ENCODE results near the gene SSR2.
"Not testable (repeated sequence)": the region's sequence is repeated elsewhere in the genome, so short reads cannot be mapped to it uniquely, and the experiment has no call there.

SSR2 gene

DNA sequence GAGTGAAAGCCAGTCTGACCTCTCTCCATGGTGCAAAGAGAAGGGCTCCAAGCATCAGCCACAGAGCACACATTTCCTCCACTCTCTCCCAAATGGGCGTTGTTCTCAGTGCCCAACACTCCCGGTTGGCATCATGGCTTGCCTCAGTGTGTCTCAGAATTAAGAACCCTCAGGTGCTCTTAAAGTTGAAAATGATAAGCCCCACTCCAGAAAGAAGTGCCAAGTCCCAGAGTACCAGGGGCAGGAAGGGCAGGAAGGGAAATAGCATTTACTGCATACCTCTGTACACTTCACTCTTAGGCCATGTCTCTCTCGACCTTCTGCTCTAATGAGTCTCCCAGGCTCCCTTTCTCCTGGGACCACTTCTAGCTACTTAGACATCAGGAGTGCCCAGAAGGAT is 27.2 kb downstream of the SSR2 start:
- no peak for DNase-seq (ENCODE audit: low spot score)

DNA sequence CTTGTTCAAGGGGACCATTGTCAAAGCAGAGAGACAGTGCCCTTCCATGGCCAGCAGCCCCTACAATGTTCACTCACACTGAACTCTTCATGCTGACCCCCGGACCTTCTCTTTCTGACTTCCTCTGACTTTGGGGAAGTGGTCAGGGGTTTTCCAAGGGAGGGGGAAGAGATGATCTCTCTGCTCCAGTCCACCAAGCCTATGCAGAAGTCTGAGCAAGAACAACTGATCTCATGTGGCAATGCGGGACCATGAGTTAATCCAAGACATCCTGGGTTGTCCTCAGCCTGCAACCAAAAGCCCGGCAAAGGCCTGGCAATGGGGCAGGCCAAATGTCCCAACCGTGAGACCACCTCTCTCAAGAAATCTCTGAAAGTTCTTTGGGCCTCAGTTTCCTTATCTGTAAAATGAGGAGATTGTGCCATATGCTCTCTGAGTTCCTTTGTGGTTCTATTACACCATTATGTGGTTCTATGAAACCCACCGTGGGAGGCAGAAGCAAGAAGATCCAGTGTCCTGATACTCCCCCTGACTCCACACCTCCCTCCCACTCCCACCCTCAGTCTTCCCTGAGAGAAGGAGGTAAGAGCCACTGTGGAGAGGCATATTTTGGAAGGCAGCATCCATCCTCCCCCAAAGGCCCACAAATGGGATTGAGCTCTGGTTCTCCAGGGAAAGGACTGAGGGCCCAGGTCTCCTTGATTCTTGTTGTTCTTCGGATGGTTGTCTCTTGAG is 30.6 kb downstream of the SSR2 start:
- DNase-seq (ENCODE audit: low spot score), result no peak

DNA sequence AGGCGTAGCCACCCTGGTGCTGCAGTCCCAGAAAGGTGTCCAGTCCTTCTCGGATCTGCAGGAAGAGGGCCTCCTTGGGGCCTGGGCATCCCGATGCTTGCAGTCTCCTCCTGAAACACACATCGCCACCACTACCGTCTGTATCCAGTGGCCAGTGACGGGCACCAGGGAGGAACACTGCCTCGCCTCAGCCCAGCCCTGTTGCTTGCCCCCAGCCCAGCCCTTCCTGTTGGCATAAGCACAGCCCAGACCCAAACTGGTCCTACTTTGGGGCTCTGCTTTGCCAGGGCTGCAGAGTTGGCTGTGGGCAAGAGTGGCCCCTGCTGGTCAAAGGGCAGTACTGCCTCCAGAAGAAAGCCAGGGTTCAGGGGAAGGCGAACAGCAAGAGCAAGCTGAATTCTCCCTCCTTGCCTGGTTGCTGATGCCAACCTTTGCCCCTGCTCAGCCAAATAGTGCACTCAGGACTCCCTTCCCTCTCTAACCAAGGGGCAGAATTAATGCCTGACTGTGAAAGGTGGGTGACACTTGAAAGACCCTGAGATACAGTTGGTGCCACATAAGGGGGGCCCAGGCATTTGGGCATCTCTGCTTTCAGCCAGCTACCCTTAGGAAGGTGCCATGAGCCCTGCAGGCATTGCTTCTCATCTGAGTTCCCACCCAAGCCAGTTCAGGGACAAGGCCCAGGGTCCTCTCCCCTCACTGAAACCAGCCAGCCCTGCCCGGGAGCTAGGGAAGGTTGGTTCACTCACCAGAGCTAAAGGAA is 31.3 kb downstream of the SSR2 start:
- peak; percentile 70 for DNase-seq (ENCODE audit: low spot score)

DNA sequence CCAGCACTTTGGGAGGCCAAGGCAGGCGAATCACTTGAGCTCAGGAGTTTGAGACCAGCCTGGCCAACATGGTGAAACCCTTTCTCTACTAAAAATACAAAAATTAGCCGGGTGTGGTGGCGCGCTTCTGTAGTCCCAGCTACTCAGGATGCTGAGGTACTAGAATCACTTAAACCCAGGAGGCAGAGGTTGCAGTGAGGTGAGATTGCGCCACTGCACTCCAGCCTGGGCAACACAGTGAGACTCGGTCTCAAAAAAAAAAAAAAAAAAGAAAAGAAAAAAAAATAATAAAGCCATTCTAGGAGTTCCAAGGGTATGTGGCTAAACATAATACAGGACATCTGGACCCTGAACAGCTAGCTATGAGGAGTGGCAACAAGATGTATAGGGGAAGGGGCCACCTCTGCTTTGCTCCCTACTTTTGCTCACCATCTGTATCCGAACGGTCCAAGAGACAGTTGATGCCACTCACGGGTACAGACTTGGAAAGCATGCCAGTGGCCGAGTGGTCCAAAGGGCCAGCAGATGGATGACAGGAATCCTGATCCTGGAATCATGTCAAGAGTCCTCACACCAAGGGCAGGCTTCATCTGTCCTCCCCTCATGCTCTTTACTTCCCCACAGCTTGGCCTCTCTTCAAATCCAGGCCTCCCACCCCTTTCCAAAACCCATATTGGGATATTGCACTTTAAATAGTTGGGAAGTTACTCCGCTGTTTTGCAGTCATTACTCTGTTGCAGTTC is 35.7 kb downstream of the SSR2 start:
- DNase-seq (ENCODE audit: low spot score), result not testable (repeated sequence)

DNA sequence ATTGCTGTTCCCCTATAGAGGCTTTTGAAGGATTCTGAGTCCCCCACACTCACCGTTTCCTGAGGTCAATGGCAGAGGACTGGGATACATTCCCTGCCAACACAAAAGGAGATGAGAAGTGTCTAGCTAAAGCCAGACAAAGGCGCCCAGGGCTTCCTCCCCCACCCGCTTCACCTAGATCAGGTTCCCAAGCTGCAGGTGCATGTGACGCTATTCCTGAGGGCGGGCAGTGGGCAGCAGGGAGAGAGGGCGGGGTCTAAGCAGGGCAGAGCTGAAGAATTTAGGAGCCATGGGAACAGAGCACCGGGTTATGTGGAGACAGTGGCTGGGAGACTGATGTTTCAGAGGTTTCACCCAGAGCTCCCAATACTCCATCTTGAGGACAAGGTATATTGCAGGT is 36.4 kb downstream of the SSR2 start:
- DNase-seq (ENCODE audit: low spot score), result no peak

DNA sequence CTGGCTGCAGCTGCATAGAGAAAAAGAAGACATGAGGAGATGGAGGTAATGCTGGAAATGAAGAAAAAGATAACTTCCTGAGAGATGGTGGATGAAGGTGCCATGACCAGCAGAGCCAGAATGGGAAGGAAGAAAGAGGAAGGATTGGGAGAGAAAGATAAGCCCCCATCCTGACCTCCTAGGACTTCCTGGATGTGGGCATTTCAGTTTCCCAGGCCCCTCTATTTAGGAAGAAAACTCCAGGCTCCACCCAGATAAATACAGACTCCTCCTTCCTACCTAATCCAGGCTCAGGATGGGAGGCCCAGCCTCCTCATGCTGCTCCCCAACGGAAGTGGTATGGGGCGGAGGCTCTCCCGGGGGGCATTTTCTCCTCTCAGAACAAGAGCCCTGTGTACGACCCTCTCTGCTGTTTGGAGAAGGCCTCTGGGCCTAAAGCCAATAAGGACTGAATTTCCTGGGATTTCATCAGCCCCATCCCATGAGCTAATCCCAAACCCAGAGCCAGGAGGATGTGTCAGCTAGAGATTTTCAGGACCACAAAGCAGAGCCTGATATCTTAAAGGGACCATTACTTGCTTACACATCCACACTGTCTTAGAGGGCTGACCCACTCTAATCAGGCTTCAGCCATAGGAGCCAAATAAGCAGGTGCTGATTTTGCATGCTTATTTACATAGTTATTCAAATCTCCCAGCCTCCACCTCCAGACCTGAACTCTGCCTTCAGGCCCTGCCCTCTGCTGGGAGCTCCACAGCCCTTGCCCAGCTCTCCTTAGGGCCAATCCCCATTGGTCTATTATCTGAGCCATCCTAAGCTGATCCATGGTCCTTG is 37.3 kb downstream of the SSR2 start:
- DNase-seq (ENCODE audit: low spot score), result peak; percentile 91

DNA sequence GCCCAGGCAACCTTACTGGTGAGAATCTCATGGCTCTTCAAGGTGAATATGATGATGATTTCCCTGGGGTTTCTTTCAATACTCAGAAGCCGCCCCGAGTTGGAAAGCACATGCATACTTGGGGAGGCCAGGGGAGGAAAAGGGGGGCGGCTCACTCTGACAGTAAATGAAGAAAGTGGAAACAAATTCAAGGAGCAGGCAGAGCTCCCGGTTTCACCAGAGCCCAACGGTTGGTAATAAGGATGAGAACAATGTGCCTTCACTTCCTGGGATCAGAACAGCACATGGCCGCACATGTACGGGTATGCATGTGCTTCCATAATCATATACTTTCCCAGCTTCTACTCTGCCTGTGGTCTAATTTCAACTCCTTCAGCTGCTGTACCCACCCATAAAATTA is 38.6 kb downstream of the SSR2 start:
- no peak for DNase-seq (ENCODE audit: low spot score)

DNA sequence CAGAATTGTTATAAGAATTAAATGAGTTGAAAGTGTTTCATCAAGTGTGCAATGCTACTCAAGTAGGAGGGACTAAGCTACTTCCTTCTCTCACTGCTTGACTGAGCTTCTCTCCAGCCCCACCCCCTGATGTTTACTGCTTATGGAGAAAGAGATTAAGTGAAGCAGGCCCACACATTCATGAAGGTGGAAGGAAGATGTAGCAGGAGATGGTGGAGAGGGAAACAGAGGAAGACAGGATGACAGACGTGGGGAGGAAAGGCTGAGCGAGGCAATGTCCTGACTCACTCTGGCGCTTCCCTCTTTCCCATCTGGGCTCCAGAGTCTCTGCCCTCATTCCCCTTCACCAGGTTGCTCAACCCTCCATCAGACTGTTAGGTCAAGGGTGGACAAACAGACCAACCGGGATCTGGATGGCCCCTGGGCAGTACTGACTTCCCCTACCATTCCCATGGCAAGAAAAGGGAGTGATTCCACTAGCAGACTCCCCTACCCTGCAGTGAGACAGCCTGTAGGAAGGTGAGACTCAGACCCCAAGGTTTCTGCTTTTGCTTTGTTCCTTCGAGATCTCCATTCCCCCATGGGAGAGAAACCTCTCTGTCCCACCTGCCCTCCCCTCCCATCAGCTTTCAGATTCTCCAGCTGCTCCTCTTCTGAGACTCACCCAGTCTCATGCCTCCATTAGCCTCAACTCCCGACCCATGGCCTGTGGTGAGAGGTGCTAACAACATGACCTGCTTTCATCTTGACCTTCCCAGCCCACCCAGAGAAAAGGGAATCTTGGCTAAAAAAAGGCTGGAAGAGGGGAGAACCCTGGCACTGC is 39.3 kb downstream of the SSR2 start:
- peak; percentile 81 for DNase-seq (ENCODE audit: low spot score)

DNA sequence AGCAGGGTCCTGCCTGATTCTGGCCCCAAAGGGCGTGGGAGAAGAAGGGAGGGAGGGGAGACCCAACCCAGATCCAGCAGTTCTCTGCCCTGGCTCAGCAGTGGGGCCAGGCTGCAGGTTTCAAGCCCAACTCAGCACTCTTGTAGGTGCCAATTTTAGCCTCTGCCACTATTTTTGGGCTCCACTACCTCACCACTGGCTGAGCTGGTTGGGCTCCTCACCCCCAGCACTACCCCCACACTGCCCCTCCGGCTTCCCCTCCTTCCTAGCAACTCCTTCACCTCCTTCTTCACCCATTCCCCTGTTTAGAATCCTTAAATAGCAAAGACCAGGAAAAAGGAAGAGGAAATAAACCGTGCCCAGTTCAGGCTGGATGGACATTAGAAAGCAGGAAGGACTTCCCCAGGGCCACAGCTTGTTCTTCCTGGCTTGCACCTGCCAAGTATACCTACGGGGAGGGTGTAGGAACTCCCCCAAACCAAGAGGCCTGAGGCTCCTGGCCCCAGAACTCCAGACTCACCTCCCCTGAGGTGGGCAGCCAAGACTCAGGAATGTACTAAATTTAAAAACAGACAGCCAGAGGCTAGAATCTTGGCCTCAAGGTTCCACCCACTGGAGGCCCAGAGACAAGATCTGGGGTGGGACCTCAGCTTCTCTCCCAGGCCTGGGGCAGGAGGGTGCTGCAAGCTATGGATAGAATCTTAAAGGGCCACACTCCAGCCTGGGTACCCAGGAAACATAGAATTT is 41.0 kb downstream of the SSR2 start:
- no peak for DNase-seq (ENCODE audit: low spot score)

DNA sequence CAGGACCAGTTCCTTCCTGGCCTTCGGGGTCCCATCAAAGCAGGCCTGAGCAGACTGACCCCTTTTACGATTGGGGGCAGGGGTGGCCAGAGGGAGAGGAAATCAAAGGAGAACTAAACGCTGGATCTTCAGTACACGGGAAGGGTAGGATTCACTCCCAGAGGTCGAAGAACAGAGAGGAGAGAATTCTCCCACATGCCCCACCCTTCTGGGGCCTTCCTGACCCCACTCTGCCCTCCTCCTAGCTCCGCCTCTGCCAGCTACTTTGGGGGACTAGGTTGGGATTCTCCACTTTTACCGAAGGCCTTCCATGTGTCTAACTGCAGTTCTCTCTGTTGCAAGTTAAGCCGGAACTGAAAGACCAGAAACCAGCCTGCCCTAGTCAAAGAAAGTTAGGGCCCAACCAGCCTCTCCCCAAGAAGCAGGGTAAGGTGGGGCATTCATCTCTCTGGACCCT is 41.8 kb downstream of the SSR2 start:
- no peak for DNase-seq (ENCODE audit: low spot score)

DNA sequence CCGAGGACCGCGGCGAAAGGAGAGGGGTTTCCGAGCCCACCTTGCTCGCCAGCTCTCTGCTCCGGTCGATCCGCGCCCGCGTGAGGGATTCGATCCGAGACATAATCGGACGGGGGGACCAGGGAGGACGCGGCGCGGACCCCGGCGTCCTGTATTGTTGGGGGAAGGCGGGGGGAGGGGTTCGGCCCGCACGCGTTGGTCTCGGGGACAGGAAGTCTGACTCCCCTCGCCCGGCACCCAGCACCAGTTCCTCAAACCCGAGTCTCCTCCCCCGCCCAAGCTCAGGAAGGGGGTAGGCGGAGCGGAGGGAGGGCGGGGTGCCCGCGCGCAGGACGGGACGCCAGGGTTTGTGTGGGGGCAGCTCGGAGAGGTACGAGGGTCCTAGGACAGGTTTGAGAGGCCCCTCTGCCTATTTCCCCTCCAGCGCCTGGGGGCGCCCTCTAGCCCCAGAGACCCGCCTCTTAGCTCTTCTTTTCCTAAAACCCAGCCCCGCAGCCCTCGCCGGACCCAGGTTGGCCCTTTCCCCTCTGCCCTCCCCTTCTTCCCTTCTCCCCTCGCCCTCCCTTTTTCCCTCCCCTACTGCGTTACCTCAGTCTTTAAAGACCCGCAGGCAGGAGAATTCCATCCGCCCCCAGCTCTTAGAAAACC is 42.3 kb downstream of the SSR2 start, which contains the start of gene ARHGEF2:
TSS of gene ARHGEF2 (minus strand) at position 223 of the 648 bp plus-strand sequence. CDS start at position 103, 120 bp downstream.
- peak; percentile 78 for DNase-seq (ENCODE audit: low spot score)

DNA sequence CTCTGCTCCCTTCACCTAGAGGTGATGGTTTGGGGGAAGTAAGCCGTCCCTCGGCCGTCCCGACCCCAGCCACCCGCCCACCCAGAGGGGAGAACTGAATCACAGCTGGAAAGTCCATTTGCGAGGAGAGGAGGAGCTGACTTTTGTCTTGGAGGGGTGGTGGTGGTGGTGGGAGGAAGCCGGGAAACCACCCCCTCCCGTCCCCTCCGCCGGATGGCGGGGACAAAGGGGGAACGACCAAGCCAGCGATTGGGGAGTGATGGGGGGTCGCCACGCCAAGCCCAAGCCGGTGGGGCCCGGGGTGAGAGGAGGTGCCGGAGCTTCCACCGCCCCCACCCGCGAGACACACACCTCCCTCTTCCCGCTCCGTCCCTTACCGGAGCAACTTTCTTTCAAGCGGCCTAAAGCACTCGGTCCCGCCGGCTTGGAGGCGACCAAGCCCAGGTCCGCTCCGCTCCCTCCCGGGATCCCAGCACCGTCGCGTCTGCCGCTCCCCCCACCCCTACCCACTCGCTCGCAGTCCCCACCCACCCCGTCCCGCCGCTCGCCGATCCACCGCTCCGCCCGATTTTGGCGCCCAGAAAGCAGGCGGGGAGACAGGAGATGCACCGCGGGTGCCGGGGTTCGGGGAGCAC is 42.9 kb downstream of the SSR2 start:
- DNase-seq (ENCODE audit: low spot score), result no peak

DNA sequence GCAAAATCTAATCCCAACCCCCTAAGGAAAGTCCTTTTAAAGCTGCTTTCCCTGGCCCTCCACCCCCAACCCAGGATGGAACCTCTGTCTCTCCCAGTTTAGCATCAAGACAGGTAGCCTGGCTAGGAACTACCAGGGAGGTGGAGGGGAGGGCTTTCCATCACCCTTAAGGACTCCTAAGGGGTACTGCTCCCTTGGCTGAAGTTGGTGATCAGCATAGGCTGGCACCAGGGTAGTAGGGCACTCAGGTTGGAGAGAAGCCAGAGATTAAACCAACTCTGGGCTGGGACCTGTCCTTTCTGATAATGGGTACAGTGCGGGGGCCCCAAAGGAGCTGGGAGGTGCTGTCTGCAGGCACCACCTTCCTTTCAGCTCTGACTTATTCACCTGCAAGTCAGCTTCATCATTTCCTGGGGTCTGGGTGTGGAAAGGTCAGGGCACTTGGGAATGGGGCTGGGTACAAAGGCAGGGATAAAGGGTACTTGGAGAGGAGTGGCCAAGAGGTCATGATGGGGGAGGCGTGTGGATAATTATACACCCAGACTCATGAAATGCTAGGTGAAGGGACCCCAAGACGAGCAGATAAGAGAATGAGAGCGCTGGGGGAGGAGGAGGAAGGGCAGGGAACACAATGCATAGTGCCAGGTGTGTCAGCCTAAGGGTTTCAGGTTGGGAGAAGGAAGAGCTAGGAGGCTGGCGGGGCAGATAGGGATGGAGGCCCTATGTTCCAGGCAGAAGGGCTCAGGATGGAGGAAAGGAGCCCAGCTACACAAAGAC is 43.6 kb downstream of the SSR2 start:
- DNase-seq (ENCODE audit: low spot score), result no peak

DNA sequence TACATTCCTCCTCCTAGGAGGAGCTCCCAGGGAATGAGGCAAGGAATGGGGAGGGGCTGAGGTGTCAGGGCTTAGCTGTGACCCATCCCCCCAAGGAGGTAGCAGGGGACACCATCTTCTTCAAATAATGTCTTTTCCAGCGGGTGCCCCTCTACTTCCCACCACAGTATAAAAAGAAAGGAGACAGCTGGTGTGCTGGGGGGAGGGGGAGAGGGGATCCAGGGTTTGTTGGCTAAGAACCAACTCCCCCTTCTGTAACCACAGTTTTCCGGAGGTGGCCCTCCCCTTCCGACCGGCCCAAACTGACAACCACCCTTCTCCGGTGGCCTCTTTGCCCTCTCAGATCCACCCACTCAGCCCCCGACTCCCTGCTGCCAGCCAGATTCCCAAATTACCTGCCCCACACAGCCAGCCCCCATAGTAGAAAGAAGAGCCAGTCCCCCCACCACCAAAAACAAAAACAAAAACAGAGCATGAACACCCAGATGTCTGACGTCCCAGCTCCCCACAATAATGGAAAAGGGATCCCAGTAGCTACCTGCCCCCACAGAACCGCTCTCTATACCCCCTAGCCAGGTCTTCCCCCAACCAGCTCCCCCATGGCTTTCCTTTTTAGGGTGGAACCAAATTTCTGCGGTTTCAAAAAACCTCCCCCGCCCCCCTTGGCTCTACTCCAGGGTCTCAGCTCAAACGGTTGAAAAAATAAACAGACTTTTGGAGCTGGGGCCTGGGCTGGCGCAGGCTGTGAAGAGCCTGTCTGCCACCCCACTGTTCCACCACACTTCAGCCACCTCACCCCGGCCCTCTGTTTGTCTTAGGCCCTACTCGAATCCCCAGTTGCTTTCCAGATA is 44.5 kb downstream of the SSR2 start:
- DNase-seq (ENCODE audit: low spot score), result peak; percentile 92

DNA sequence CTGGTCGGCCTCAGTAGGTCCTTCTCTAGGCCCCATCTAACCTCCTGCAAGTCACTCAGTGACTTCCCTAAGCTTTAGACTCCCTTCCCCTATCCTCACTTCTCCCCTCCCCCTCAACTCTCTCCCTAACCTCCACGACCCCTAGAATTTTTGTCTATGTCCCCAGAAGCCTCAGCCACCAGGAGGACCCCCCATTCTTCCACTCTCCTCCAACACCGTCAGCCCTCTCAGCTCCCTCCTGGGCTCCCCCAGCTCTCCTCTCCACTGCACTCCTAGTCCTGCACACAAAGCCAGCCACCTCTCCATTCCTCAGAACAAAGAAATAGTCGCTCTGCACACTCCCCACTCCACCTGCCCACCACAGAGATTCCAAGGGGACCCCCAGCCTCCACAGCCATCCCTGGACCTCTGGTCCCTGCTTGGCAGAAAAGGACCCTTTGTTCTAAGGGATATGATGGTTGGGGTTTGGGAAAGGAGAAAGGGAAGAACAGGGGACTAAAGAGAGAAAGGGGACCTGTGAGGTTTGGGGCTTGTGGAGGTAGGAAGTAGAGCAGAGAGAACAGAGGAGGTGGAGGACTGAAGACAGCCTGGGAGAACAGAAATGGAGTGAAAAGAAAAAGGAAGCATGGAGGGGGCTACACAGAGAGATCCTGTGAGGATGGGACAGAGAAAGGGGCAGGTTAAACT is 45.2 kb downstream of the SSR2 start:
- no peak for DNase-seq (ENCODE audit: low spot score)

DNA sequence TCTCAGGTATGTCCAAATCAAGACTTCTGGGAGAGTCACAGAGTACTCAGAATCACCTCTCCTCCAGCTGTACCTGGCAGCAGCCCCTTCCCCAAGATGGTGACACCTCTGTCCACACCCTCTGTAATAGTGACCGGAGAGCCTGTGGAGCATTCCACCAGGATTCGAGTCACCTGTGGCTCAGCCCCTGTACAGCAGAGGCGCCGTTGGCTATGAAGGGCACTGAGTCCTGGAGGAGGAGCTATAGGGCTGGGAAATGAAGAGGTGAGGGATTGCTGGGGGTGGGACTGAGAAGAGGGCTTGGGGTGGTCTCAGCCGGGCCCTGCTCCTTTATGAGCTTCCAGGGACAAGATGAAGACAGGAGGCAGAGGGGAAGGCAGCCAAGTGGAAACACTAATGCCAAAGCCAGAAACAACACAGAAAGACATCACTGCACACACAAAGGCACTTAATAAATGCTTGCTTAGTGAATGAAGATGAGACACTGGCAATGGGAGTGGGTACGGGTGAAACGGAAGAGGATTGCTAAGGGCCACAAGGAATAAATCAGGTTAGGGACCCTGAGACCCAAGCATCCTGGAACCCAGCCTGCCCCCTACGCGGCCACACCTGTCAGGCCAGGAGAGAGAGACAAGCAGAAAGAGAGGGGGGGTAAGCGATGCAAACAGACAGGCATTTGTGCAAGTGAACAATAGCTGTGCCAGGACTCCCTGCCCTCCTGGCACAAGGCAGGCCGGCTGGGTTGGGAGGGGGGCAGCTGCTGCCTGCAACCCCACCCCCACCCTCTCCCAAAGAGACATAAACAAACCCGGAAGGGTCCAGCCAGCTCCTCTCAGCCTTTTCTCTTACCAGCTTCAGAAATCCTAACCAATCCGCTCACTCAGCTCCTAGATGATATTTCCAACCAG is 46.3 kb downstream of the SSR2 start:
- DNase-seq (ENCODE audit: low spot score), result no peak
